Ascending aorta (tissue), 2 donors: ENCODE measurements around the gene SPDEF. TPM values are rescaled to one million over a fixed set of nuclear protein-coding genes. Genes with fewer than 3 reads are reported as not detected.

Experiments used
- DNase-seq, 2 donors: peaks; one replicate each; pipeline ENCODE4 v3.0.0-alpha.2; 2019; ENCODE audit warnings: low spot score in 2 of 2
- H3K27ac ChIP-seq, 2 donors: fragments of 200-600 bp; sonication (generic); one replicate each; pipeline ENCODE4 v1.5.1; 2016 to 2017; ENCODE audit warnings: mild to moderate bottlenecking in 1 of 2
- H3K27me3 ChIP-seq: fragments of 200-600 bp; sonication (generic); one replicate; pipeline ENCODE4 v1.5.1; 2017
- H3K36me3 ChIP-seq, 2 donors: fragments of 200-600 bp; sonication (generic); one replicate each; pipeline ENCODE4 v1.5.1; 2016
- H3K4me1 ChIP-seq, 2 donors: fragments of 200-600 bp; sonication (generic); one replicate each; pipeline ENCODE4 v1.5.1; 2016 to 2017; ENCODE audit warnings: mild to moderate bottlenecking in 1 of 2
- H3K4me3 ChIP-seq, 2 donors: fragments of 200-600 bp; sonication (generic); one replicate each; pipeline ENCODE4 v1.5.1; 2016 to 2017; ENCODE audit warnings: mild to moderate bottlenecking in 1 of 2
- H3K9me3 ChIP-seq, 2 donors: fragments of 200-600 bp; sonication (generic); one replicate each; pipeline ENCODE4 v1.5.1; 2016
- CTCF ChIP-seq, 3 experiments: fragments of 200-600 bp in 2 of 3; fragments of 450-650 bp in 1 of 3; sonication (generic) in 2 of 3; IDR thresholded peaks; one replicate each; pipeline ENCODE4 v1.5.1; 2016 to 2019; ENCODE audit warnings: antibody characterized with exemption in 3 of 3, mild to moderate bottlenecking in 1 of 3, moderate library complexity in 1 of 3
- intact Hi-C: fragments of 100-400 bp; cut with DNase I; formaldehyde crosslinking; loops from one replicate; pipeline ENCODE4 v1.15.1; 2023
- total RNA-seq: library from RNA; depleted of rRNA; stranded (reverse); fragments of >200 nt; gene quantifications from one replicate; pipeline ENCODE4 v1.1.0, GENCODE V29; 2016

Gene SPDEF
- total RNA-seq, 1 donor from 2014 or later: not detected

GRCh38 chr6:34521463-34522285 is 34.5 kb downstream of the SPDEF start:
- H3K4me3 ChIP-seq: no peak overlapping the region
- H3K4me1 ChIP-seq: peaks cover 0 to 7% of the 10 kb centered on the region in 2 donors
- intact Hi-C loops: no loop called here
- TF ChIP-seq CTCF (IDR thresholded peaks at IDR 0.05): no peak
- H3K36me3 ChIP-seq: no peaks in the 10 kb centered on the region
- no peak overlapping the region for H3K27ac ChIP-seq
- DNase-seq: no peak
- H3K27me3 ChIP-seq: no peaks in the 10 kb centered on the region
- H3K9me3 ChIP-seq: no peaks in the 10 kb centered on the region

GRCh38 chr6:34520645-34521462 is 35.3 kb downstream of the SPDEF start:
- TF ChIP-seq CTCF (IDR thresholded peaks at IDR 0.05): no peak
- Histone ChIP-seq H3K4me1 (no peaks in the 10 kb centered on the region), H3K4me3 (no peak overlapping the region), H3K27me3 (no peaks in the 10 kb centered on the region), H3K36me3 (no peaks in the 10 kb centered on the region), H3K27ac (no peak overlapping the region), H3K9me3 (no peaks in the 10 kb centered on the region)
- intact Hi-C loops: no loop called here
- no peak for DNase-seq

GRCh38 chr6:34519971-34520644 is 36.0 kb downstream of the SPDEF start:
- Histone ChIP-seq H3K36me3 (no peaks in the 10 kb centered on the region), H3K9me3 (no peaks in the 10 kb centered on the region), H3K4me3 (no peak overlapping the region), H3K4me1 (no peaks in the 10 kb centered on the region), H3K27me3 (no peaks in the 10 kb centered on the region), H3K27ac (no peak overlapping the region)
- DNase-seq: no peak
- TF ChIP-seq CTCF (IDR thresholded peaks at IDR 0.05): no peak
- intact Hi-C loops: no loop called here

GRCh38 chr6:34518669-34519365 is 37.3 kb downstream of the SPDEF start:
- H3K4me3 ChIP-seq: no peak overlapping the region
- H3K36me3 ChIP-seq: no peaks in the 10 kb centered on the region
- no peaks in the 10 kb centered on the region for H3K4me1 ChIP-seq
- no peak for TF ChIP-seq CTCF (IDR thresholded peaks at IDR 0.05)
- no peaks in the 10 kb centered on the region for H3K27me3 ChIP-seq
- no peaks in the 10 kb centered on the region for H3K9me3 ChIP-seq
- DNase-seq: no peak
- intact Hi-C loops: no loop called here
- H3K27ac ChIP-seq: no peak overlapping the region

GRCh38 chr6:34517966-34518365 is 38.2 kb downstream of the SPDEF start:
- H3K36me3 ChIP-seq: no peaks in the 10 kb centered on the region
- H3K4me3 ChIP-seq: no peak overlapping the region
- intact Hi-C loops: no loop called here
- H3K27ac ChIP-seq: no peak overlapping the region
- no peaks in the 10 kb centered on the region for H3K9me3 ChIP-seq
- no peak for TF ChIP-seq CTCF (IDR thresholded peaks at IDR 0.05)
- no peaks in the 10 kb centered on the region for H3K27me3 ChIP-seq
- no peak for DNase-seq
- no peaks in the 10 kb centered on the region for H3K4me1 ChIP-seq
